IMR-90 (cell line): ENCODE data around the gene FDPS. TPM values are rescaled to one million over a fixed set of nuclear protein-coding genes. Genes with fewer than 3 reads are reported as not detected.

Experiments used
- ATAC-seq: fragments of 200-7000 bp; cut with Tn5 transposase; 2 replicates; pipeline ENCODE4 v1.9.1; 2020; ENCODE audit warnings: low read depth, mild to moderate bottlenecking, moderate library complexity
- BruUV-seq: library from RNA; stranded (reverse); fragments of 400-500 nt; replicated peaks from 2 replicates; lab custom pipeline; 2021; lab: Mats Ljungman, UMichigan
- CTCF ChIA-PET: fragments of 300-600 bp; formaldehyde crosslinking; extraction: SDS; loops from one replicate; lab custom pipeline; 2021; ENCODE audit warnings: antibody characterized with exemption; lab: Yijun Ruan, JAX
- POLR2A ChIA-PET: fragments of 300-600 bp; sonication (Branson Sonifier 250); formaldehyde crosslinking; loops from one replicate; lab custom pipeline; 2022; ENCODE audit warnings: antibody characterized with exemption; ENCODE audit not compliant: unreplicated experiment; lab: Charles Lee
- DNase-seq: peaks from one replicate; pipeline ENCODE4 v3.0.0; 2013
- H2AFZ ChIP-seq: replicated peaks from 2 replicates; pipeline ENCODE3; 2013; ENCODE audit warnings: low read length, mild to moderate bottlenecking; ENCODE audit not compliant: poor library complexity
- H2AK5ac ChIP-seq: 2 replicates; pipeline ENCODE4 v1.6.1; 2013; ENCODE audit warnings: low read depth, low read length, inconsistent platforms
- H2AK9ac ChIP-seq: replicated peaks from 2 replicates; pipeline ENCODE3; 2013; ENCODE audit warnings: mild to moderate bottlenecking, low read depth, low read length, moderate library complexity; ENCODE audit not compliant: poor library complexity
- H2BK120ac ChIP-seq: 2 replicates; pipeline ENCODE4 v1.6.1; 2013; ENCODE audit warnings: low read depth, low read length, inconsistent platforms
- H2BK15ac ChIP-seq: 3 replicates; pipeline ENCODE4 v1.6.1; 2013; ENCODE audit warnings: low read depth, low read length, inconsistent platforms
- H2BK20ac ChIP-seq: 2 replicates; pipeline ENCODE4 v1.6.1; 2013; ENCODE audit warnings: low read depth, mild to moderate bottlenecking, inconsistent platforms, low read length, moderate library complexity
- H2BK5ac ChIP-seq: 2 replicates; pipeline ENCODE4 v1.6.1; 2013; ENCODE audit warnings: mild to moderate bottlenecking, low read depth, low read length, inconsistent platforms; ENCODE audit not compliant: poor library complexity, severe bottlenecking
- H3K14ac ChIP-seq: replicated peaks from 2 replicates; pipeline ENCODE4 v1.6.1; 2013; ENCODE audit warnings: low read depth, low read length, inconsistent platforms
- H3K18ac ChIP-seq: 2 replicates; pipeline ENCODE4 v1.6.1; 2013; ENCODE audit warnings: low read depth, low read length, control low read depth
- H3K23ac ChIP-seq: 2 replicates; pipeline ENCODE4 v1.6.1; 2013; ENCODE audit warnings: low read depth, low read length, inconsistent platforms
- H3K27ac ChIP-seq: 2 replicates; pipeline ENCODE4 v1.5.1; 2013; ENCODE audit warnings: mild to moderate bottlenecking, control low read depth, low read length; ENCODE audit not compliant: insufficient read depth
- H3K27me3 ChIP-seq: 2 replicates; pipeline ENCODE4 v1.6.1; 2013; ENCODE audit warnings: low read length; ENCODE audit not compliant: control insufficient read depth, insufficient read depth
- H3K36me3 ChIP-seq: 2 replicates; pipeline ENCODE4 v1.6.1; 2013; ENCODE audit warnings: low read length, mixed read lengths; ENCODE audit not compliant: control insufficient read depth, insufficient read depth
- H3K4ac ChIP-seq: 2 replicates; pipeline ENCODE4 v1.6.1; 2013; ENCODE audit warnings: low read depth, low read length, inconsistent platforms
- H3K4me1 ChIP-seq: 2 replicates; pipeline ENCODE4 v1.6.1; 2013; ENCODE audit warnings: low read length, mixed read lengths; ENCODE audit not compliant: control insufficient read depth, insufficient read depth
- H3K4me2 ChIP-seq: 2 replicates; pipeline ENCODE4 v1.6.1; 2013; ENCODE audit warnings: low read depth, mild to moderate bottlenecking, control low read depth, low read length, moderate library complexity
- H3K4me3 ChIP-seq: 2 replicates; pipeline ENCODE4 v1.5.1; 2013; ENCODE audit warnings: low read depth, mild to moderate bottlenecking, control low read depth, low read length, moderate library complexity; ENCODE audit not compliant: insufficient read depth
- H3K56ac ChIP-seq: 2 replicates; pipeline ENCODE4 v1.6.1; 2013; ENCODE audit warnings: low read length, inconsistent platforms; ENCODE audit not compliant: insufficient read depth; ENCODE audit errors: extremely low read depth
- H3K79me1 ChIP-seq, 2 experiments: 2 replicates each; pipeline ENCODE4 v1.6.1; 2013; ENCODE audit warnings: low read length in 2 of 2, inconsistent platforms in 1 of 2, low read depth in 1 of 2
- H3K9ac ChIP-seq: 2 replicates; pipeline ENCODE4 v1.6.1; 2013; ENCODE audit warnings: low read depth, low read length, control low read depth
- H3K9me1 ChIP-seq: 2 replicates; pipeline ENCODE4 v1.6.1; 2013; ENCODE audit warnings: low read length, inconsistent platforms; ENCODE audit not compliant: insufficient read depth
- H3K9me3 ChIP-seq: 2 replicates; pipeline ENCODE4 v1.6.1; 2013; ENCODE audit warnings: low read length; ENCODE audit not compliant: control insufficient read depth, insufficient read depth
- H4K20me1 ChIP-seq: 2 replicates; pipeline ENCODE4 v1.6.1; 2013; ENCODE audit warnings: low read length, inconsistent platforms; ENCODE audit not compliant: insufficient read depth
- H4K5ac ChIP-seq: 2 replicates; pipeline ENCODE4 v1.6.1; 2013; ENCODE audit warnings: mild to moderate bottlenecking, low read depth, low read length, control low read depth
- H4K8ac ChIP-seq, 2 experiments: 2 replicates each; pipeline ENCODE4 v1.6.1; 2013; ENCODE audit warnings: low read depth in 2 of 2, low read length in 2 of 2, control low read depth in 1 of 2, inconsistent platforms in 1 of 2
- H4K91ac ChIP-seq: 2 replicates; pipeline ENCODE4 v1.6.1; 2013; ENCODE audit warnings: low read depth, low read length, inconsistent platforms; ENCODE audit not compliant: insufficient read depth
- BHLHE40 ChIP-seq: fragments of 150-350 bp; IDR thresholded peaks from 2 replicates; pipeline ENCODE4 v1.6.1; 2016; ENCODE audit warnings: mild to moderate bottlenecking, low read depth, low read length
- CHD1 ChIP-seq: IDR thresholded peaks from 2 replicates; pipeline ENCODE4 v1.6.1; 2012; ENCODE audit warnings: low read depth, low read length, improper control_type of control experiment
- FOS ChIP-seq: fragments of 150-350 bp; IDR thresholded peaks from 2 replicates; pipeline ENCODE4 v1.6.1; 2016; ENCODE audit warnings: low read depth, low read length
- MAFK ChIP-seq: IDR thresholded peaks from 2 replicates; pipeline ENCODE4 v1.6.1; 2012; ENCODE audit warnings: low read depth, low read length, improper control_type of control experiment
- MXI1 ChIP-seq: IDR thresholded peaks from 2 replicates; pipeline ENCODE4 v1.6.1; 2012; ENCODE audit warnings: low read depth, mild to moderate bottlenecking, low read length, moderate library complexity, borderline replicate concordance
- NFE2L2 ChIP-seq: fragments of 150-350 bp; IDR thresholded peaks from 2 replicates; pipeline ENCODE4 v1.6.1; 2016; ENCODE audit warnings: low read depth, mild to moderate bottlenecking, low read length
- POLR2A ChIP-seq: IDR thresholded peaks from 2 replicates; pipeline ENCODE4 v1.6.1; 2012; ENCODE audit warnings: mild to moderate bottlenecking, low read depth, low read length
- RFX5 ChIP-seq: IDR thresholded peaks from 2 replicates; pipeline ENCODE4 v1.8.0; 2012; ENCODE audit warnings: low read depth, mild to moderate bottlenecking, low read length, moderate library complexity
- SMC3 ChIP-seq: fragments of 150-350 bp; IDR thresholded peaks from 2 replicates; pipeline ENCODE4 v1.6.1; 2016; ENCODE audit warnings: low read depth, mild to moderate bottlenecking, antibody characterized with exemption, low read length, moderate library complexity
- WGBS, 2 experiments: methylation state at CpG; one replicate each; pipeline versions ENCODE4 v1.1.5 to v1.1.7; 2013; ENCODE audit warnings: missing lambda C conversion rate in 2 of 2; ENCODE audit not compliant: insufficient read length in 1 of 2; ENCODE audit errors: extremely low coverage in 2 of 2; 5-methylcytosine and 5-hydroxymethylcytosine counted together
- dilution Hi-C: fragments of 300-500 bp; cut with HindIII; formaldehyde crosslinking; loops from one replicate; pipeline ENCODE4 v1.14.3; 2018; ENCODE audit warnings: low sequenced_read_pairs; ENCODE audit not compliant: unreplicated experiment
- in situ Hi-C: fragments of 300-500 bp; cut with MboI; formaldehyde crosslinking; loops from 3 replicates; pipeline ENCODE4 v1.14.3; 2019; ENCODE audit warnings: low sequenced_read_pairs, inconsistent platforms, mixed read lengths
- intact Hi-C: fragments of 100-400 bp; cut with micrococcal nuclease; formaldehyde crosslinking; loops from 2 replicates; pipeline ENCODE4 v1.10.0; 2022
- polyA plus RNA-seq, 3 experiments: library from polyadenylated mRNA; depleted of rRNA; stranded (reverse); fragments of >200 nt; gene quantifications; 2 replicates each; pipeline ENCODE4 v1.2.3, GENCODE V29; 2012; ENCODE audit warnings: low replicate concordance in 1 of 3
- total RNA-seq: library from RNA; depleted of rRNA; stranded (reverse); fragments of >200 nt; gene quantifications from 2 replicates; pipeline ENCODE4 v1.2.3, GENCODE V29; 2012
- TF ChIP-seq, protein P1 (sequence below): fragments of 150-350 bp; IDR thresholded peaks from 2 replicates; pipeline ENCODE4 v1.6.1; 2016; ENCODE audit warnings: low read depth, mild to moderate bottlenecking, low read length, moderate library complexity, borderline replicate concordance
- TF ChIP-seq, protein P2 (sequence below): fragments of 150-350 bp; IDR thresholded peaks from 2 replicates; pipeline ENCODE4 v1.6.1; 2017; ENCODE audit warnings: mild to moderate bottlenecking, antibody characterized with exemption, low read length, low read depth

Gene FDPS
- total and polyA plus RNA-seq, 2 of the 4 experiments (the other 2 are of a cell fraction): 183 to 191 TPM

DNA sequence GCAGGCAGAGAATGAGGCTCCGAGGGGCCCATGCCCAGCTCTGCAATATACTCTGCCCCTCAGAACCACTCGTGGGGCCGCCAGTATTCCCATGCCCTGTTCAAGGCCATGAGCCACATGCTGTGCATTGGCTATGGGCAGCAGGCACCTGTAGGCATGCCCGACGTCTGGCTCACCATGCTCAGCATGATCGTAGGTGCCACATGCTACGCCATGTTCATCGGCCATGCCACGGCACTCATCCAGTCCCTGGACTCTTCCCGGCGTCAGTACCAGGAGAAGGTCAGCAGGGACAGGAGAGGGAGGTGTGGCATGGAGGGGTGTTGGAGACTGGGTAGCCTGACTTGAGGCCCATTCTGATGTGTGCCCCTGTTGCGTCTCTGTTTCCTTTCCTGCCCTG is 24.2 kb upstream of the FDPS start:
- ATAC-seq (no peak), DNase-seq (no peak)
- TF ChIP-seq POLR2A (no peak), FOS (no peak), MXI1 (no peak), SMC3 (no peak), BHLHE40 (no peak), MAFK (no peak), NFE2L2 (no peak), RFX5 (no peak), CHD1 (no peak)
- TF ChIP-seq, protein P1, sequence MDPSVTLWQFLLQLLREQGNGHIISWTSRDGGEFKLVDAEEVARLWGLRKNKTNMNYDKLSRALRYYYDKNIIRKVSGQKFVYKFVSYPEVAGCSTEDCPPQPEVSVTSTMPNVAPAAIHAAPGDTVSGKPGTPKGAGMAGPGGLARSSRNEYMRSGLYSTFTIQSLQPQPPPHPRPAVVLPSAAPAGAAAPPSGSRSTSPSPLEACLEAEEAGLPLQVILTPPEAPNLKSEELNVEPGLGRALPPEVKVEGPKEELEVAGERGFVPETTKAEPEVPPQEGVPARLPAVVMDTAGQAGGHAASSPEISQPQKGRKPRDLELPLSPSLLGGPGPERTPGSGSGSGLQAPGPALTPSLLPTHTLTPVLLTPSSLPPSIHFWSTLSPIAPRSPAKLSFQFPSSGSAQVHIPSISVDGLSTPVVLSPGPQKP: no peak
- TF ChIP-seq, protein P2, sequence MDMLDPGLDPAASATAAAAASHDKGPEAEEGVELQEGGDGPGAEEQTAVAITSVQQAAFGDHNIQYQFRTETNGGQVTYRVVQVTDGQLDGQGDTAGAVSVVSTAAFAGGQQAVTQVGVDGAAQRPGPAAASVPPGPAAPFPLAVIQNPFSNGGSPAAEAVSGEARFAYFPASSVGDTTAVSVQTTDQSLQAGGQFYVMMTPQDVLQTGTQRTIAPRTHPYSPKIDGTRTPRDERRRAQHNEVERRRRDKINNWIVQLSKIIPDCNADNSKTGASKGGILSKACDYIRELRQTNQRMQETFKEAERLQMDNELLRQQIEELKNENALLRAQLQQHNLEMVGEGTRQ: no peak
- no peak overlapping the region for H3K9ac ChIP-seq
- H3K4me3 ChIP-seq: no peak overlapping the region
- in situ Hi-C loops (no loop called here), dilution Hi-C loops (no loop called here), intact Hi-C loops (no loop called here)
- peaks cover 3% of the 10 kb centered on the region; the same call in 1 of the 2 replicates for H3K9me1 ChIP-seq
- H3K14ac ChIP-seq: no peak overlapping the region
- H4K20me1 ChIP-seq: no peaks in the 10 kb centered on the region
- no peak overlapping the region for H4K91ac ChIP-seq
- H3K4me2 ChIP-seq: no peak overlapping the region
- CTCF ChIA-PET: no interaction called here
- H3K27ac ChIP-seq: no peak overlapping the region
- H2AK5ac ChIP-seq: no peak overlapping the region
- no peak overlapping the region for H4K8ac ChIP-seq
- no peak overlapping the region for H4K5ac ChIP-seq
- H3K79me1 ChIP-seq: no peaks in the 10 kb centered on the region
- no peak overlapping the region for H2BK5ac ChIP-seq
- POLR2A ChIA-PET: no interaction called here
- no peaks in the 10 kb centered on the region for H3K27me3 ChIP-seq
- H3K23ac ChIP-seq: no peak overlapping the region
- no peak overlapping the region for H2AK9ac ChIP-seq
- no peak overlapping the region for H3K4ac ChIP-seq
- BruUV-seq: no TSS peak
- H3K4me1 ChIP-seq: no peaks in the 10 kb centered on the region
- H2BK120ac ChIP-seq: no peak overlapping the region
- H3K56ac ChIP-seq: no peak overlapping the region
- no peak overlapping the region for H2BK20ac ChIP-seq
- no peak overlapping the region for H3K18ac ChIP-seq
- no peak overlapping the region for H2AFZ ChIP-seq
- no peaks in the 10 kb centered on the region for H3K9me3 ChIP-seq
- H2BK15ac ChIP-seq: no peak overlapping the region
- WGBS, 2 experiments: 53% methylated on average over 3 of the region's 12 CpGs; no CpG with 5 or more reads in 1 of the 2 experiments
- no peaks in the 10 kb centered on the region for H3K36me3 ChIP-seq
